ENCODE measurements around the gene BAD.

- TF ChIP-seq CTCF (conservative IDR thresholded peaks at IDR 0.05; ENCODE audit: low read depth, low read length) = no peak
- no peak for TF ChIP-seq EZH2 (IDR thresholded peaks at IDR 0.05; ENCODE audit: borderline replicate concordance, low read depth, low read length, poor library complexity, severe bottlenecking)
These were observed 61.3 kb downstream of the BAD start for GRCh38 chr11:64223001-64223651.
